AG04450 (cell line): ENCODE results near the gene SLC7A7. TPM values are rescaled to one million over a fixed set of nuclear protein-coding genes. Genes with fewer than 3 reads are reported as not detected.

ENCODE experiments used
- CTCF ChIA-PET: fragments of 300-600, 350-600 bp; formaldehyde crosslinking; extraction: SDS; loops from one replicate; lab custom pipeline; 2022; ENCODE audit warnings: antibody characterized with exemption, inconsistent platforms; lab: Charles Lee
- POLR2A ChIA-PET: fragments of 350-600 bp; formaldehyde crosslinking; extraction: SDS; loops from one replicate; lab custom pipeline; 2021; ENCODE audit warnings: antibody characterized with exemption, inconsistent platforms; lab: Yijun Ruan, JAX
- DNase-seq: peaks from one replicate; pipeline ENCODE4 v3.0.0-alpha.2; 2011; ENCODE audit warnings: low read depth, low spot score
- H3K27ac ChIP-seq: one replicate; pipeline ENCODE4 v1.5.1; 2012; ENCODE audit warnings: low read depth, low read length, control low read depth
- H3K27me3 ChIP-seq: one replicate; pipeline ENCODE4 v1.6.0; 2012; ENCODE audit warnings: low read length; ENCODE audit not compliant: control insufficient read depth, insufficient read depth
- H3K4me3 ChIP-seq: 2 replicates; pipeline ENCODE4 v1.5.1; 2011; ENCODE audit warnings: mild to moderate bottlenecking, low read depth, low read length, control low read depth
- H3K9me3 ChIP-seq: 2 replicates; pipeline ENCODE4 v1.5.1; 2012; ENCODE audit warnings: low read length; ENCODE audit not compliant: control insufficient read depth, insufficient read depth
- polyA plus RNA-seq: library from polyadenylated mRNA; depleted of rRNA; stranded (reverse); fragments of >200 nt; gene quantifications from 2 replicates; pipeline ENCODE4 v1.2.3, GENCODE V29; 2011
- TF ChIP-seq, protein P1 (sequence below): IDR thresholded peaks from 2 replicates; pipeline ENCODE4 v1.5.1; 2011; ENCODE audit warnings: low read depth, low read length, control low read depth, inconsistent platforms

Gene SLC7A7
- polyA plus RNA-seq, 1 experiment, result 7.7 TPM

DNA sequence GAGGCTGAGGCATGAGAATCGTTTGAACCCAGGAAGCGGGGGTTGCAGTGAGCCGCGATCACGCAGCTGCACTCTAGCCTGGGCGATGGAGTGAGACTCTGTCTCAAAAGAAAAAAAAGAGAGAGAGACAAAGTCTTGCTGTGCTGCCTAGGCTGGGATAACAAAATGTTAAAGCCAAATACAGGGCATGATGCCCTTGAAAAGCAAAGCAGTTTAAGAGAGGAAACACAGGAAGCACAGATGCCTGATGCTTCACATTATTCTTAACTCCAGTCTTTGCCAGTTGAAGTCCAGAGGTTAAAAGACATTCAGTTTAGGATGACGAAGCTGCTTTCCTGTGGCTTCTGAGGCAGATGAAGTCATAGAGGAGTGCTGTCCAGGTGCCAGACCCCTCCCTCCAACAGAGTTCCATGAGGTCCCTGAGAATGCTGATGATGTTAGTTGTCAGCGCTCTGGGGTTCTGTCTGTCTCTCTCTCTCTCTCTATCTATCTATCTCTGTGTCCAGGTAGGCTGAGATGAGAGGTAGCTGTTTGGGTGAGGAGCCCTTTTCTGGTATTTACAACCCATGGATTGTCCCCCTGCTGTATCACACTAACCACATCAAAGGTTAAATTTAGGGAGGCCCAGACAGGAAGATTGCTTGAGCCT, 9.6 kb upstream of the SLC7A7 start:
- no peaks in the 10 kb centered on the region; the same call in 1 of the 2 replicates for H3K9me3 ChIP-seq
- H3K4me3 ChIP-seq, result peak overlapping the region; percentile 5; the same call in 1 of the 2 replicates
- POLR2A ChIA-PET, result interaction anchor here (0.7 to 3.4 kb wide), 5 partner anchors 10 to 26 kb away, joined by 3 to 35 read pairs (median 6); no protein-coding TSS in a partner anchor
- H3K27ac ChIP-seq, result peak overlapping the region; percentile 92
- TF ChIP-seq, protein P1, sequence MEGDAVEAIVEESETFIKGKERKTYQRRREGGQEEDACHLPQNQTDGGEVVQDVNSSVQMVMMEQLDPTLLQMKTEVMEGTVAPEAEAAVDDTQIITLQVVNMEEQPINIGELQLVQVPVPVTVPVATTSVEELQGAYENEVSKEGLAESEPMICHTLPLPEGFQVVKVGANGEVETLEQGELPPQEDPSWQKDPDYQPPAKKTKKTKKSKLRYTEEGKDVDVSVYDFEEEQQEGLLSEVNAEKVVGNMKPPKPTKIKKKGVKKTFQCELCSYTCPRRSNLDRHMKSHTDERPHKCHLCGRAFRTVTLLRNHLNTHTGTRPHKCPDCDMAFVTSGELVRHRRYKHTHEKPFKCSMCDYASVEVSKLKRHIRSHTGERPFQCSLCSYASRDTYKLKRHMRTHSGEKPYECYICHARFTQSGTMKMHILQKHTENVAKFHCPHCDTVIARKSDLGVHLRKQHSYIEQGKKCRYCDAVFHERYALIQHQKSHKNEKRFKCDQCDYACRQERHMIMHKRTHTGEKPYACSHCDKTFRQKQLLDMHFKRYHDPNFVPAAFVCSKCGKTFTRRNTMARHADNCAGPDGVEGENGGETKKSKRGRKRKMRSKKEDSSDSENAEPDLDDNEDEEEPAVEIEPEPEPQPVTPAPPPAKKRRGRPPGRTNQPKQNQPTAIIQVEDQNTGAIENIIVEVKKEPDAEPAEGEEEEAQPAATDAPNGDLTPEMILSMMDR, result no peak
- H3K27me3 ChIP-seq, result no peaks in the 10 kb centered on the region
- CTCF ChIA-PET, result interaction anchor here (0.8 to 8.7 kb wide), 7 partner anchors 10 to 268 kb away, joined by 3 to 217 read pairs (median 28); partner anchors contain the start of gene LRP10
- peak; percentile 87 for DNase-seq

- Histone ChIP-seq H3K4me3 (peak overlapping the region; percentile 34), H3K27me3 (no peaks in the 10 kb centered on the region), H3K27ac (peak overlapping the region; percentile 65), H3K9me3 (no peaks in the 10 kb centered on the region; the same call in 1 of the 2 replicates)
- POLR2A ChIA-PET, result interaction anchor here (0.5 to 3.4 kb wide), 9 partner anchors 16 to 160 kb away, joined by 3 to 35 read pairs (median 6); partner anchors contain the start of genes AJUBA, OXA1L and RBM23
- CTCF ChIA-PET, result interaction anchor here (0.5 to 8.7 kb wide), 42 partner anchors 9 to 721 kb away, joined by 3 to 217 read pairs (median 4); partner anchors contain the start of genes LRP10, MMP14 and OXA1L
- TF ChIP-seq, protein P1, result peak; percentile 87
- peak; percentile 62 for DNase-seq
These were observed 7.4 kb upstream of the SLC7A7 start for GRCh38 chr14:22822571-22823098.

- no peaks in the 10 kb centered on the region; the same call in 1 of the 2 replicates for H3K9me3 ChIP-seq
- ChIA-PET CTCF (interaction anchor here (0.5 to 8.7 kb wide), 34 partner anchors 9 to 720 kb away, joined by 3 to 217 read pairs (median 6); partner anchors contain the start of genes LRP10, MMP14 and OXA1L), POLR2A (interaction anchor here (0.5 to 3.4 kb wide), 8 partner anchors 16 to 105 kb away, joined by 3 to 35 read pairs (median 6); partner anchors contain the start of genes OXA1L and RBM23)
- no peak for DNase-seq
- TF ChIP-seq, protein P1, result no peak
- no peaks in the 10 kb centered on the region for H3K27me3 ChIP-seq
- H3K4me3 ChIP-seq, result no peak overlapping the region
- peak overlapping the region; percentile 65 for H3K27ac ChIP-seq
These were observed 6.9 kb upstream of the SLC7A7 start for GRCh38 chr14:22822016-22822570.

GRCh38 chr14:22821193-22822015, 6.2 kb upstream of the SLC7A7 start:
- CTCF ChIA-PET, result interaction anchor here (0.5 to 8.7 kb wide), 9 partner anchors 14 to 265 kb away, joined by 3 to 217 read pairs (median 19); partner anchors contain the start of genes LRP10 and MMP14
- TF ChIP-seq, protein P1, result no peak
- Histone ChIP-seq H3K9me3 (no peaks in the 10 kb centered on the region; the same call in 1 of the 2 replicates), H3K27me3 (no peaks in the 10 kb centered on the region), H3K4me3 (no peak overlapping the region), H3K27ac (no peak overlapping the region)
- POLR2A ChIA-PET, result interaction anchor here (0.6 to 2.9 kb wide), 2 partner anchors 31 to 250 kb away, joined by 3 to 32 read pairs; no protein-coding TSS in a partner anchor
- no peak for DNase-seq
